Activated T-helper 9 cell treated with anti-CD3 and anti-CD28 coated beads, Interleukin-2, amount 50 U/mL, for 16 hours (primary cell): ENCODE data around the gene CELF4.
"Not testable (repeated sequence)": the region's sequence is repeated elsewhere in the genome, so short reads cannot be mapped to it uniquely, and the experiment has no call there.

Experiments
- DNase-seq: peaks from one replicate; pipeline ENCODE4 v3.0.0-alpha.2; 2020; ENCODE audit warnings: low read depth

Gene CELF4

DNA sequence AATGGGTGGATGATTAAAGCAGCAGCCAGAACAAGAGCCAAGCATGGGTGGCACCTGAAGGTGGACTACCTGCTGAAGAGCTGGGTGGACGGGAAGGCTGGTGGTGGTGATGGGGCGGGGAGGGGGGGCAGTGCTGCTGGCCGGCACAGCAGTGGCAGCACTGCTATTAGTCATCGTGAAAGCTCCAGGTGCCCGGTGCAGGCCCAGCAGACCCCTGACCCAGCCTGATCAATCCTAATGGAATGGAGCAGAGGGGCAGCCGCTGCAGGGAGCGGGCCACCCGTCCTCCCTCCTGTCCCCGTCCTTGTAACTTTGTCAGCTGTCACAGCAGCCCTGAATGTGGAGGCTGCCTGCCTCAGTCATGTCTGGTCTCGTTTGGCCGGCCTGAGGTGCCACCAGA lies 174.9 kb downstream of the CELF4 start:
- no peak for DNase-seq

DNA sequence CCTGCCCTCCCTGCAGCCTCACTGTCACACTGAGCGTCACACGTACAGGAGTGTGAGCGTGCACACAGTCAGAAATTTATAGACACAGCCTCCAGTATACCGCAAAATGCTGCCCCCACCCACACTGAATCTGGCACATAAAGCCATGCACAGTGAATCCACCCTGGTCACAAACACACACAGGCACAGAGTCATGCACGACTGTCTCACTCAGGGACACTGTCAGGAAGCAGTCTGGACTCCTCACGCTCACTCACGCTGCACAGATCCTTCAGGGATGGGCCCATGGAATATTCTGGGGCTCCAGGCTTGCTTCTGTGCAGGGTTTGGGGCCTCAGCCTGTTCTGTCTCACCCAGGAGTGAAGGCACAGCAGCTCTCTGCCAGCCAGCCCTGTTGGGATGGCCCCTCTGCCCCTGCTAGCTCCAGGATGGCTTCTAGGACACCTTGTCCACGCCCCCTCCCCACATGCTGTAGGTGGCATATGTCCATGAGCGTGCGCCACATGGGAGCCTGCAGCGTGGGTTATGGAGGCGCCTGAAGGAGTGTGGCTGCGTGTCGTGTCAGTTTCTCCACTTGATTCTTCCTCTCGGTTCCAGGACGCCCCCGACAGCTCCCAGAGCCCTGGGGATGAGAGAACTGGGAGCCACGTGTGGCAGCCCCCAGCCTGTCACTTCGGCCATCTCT lies 175.8 kb downstream of the CELF4 start:
- no peak for DNase-seq

DNA sequence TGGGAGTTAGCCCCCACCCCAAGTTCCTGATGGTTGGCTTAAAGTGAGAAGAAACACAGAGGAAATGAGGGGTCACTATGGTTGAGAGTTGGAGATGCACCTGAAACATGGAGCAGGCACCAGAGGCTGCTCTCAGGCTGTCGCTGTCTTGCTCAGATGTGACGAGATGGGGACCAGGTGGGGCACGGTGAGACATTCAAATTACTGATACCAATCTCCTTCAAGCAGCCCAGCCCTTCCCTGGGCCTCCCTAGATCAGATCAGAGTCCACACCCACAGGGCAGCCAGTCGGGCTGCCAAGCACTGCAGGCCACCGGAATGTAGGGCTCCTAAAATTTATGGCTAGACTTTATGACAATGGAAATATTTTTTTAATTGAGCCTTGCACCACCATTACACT lies 176.6 kb downstream of the CELF4 start:
- DNase-seq = no peak

DNA sequence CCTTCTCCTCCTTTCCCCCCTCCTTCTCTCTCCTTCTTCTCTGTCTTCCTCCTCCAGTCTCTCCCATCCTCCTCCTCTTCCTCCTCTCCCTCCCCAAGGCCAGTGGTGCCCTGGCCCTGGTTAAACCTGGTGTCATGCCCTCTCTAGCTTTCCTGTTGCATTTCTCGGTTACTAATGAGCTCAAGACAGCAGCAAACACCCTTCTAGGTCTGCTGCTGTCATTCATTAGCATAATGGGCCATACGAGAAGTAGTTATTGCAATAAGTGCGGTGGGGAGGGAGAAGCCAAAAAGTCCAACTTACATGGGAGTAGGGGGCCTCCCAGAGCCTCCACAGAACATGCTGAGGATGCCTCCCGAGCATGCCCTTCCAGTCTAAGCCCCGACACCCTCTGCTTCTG lies 177.2 kb downstream of the CELF4 start:
- DNase-seq = no peak

DNA sequence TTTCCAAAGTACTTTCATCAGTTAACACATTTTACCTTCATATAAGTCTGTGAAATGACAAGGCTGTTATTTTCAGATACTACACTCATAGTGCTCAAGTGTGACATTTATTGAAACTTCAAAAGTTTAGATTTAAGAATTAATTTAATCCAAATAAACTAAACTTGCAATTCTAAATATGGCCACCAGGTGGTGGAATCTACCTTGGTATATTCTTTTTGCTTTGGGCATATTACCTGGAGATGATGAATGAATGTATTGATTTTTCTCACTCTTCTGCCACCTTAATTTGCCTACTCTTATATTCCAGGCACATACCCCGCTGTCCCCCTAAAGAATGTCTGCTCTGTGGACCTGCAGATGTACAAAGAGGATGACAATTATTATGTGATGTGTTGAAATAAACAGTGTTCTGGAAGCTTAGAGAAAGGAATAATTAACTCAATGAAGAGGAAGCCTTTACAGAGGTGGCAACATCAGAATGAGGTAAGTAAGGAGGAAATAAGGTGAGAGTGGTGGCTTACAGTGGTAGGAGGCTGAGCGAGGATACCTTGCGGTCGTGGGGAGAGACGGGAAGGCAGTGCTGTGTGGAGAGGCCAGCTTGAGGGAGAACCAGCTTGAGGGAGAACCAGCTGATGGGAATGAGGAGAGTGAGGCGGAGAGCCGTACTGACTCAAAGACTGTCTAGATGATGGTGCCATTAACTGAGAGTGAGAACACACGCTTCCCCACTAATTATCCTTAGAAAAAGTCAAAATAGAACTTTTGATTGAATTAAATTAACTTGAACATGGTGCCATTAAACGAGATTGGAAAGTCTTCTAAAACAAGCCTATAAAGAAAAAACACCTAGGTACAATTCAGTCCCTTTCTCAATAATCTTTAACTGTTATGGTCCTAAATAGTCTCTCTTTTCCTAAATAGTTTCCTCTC lies 179.5 kb downstream of the CELF4 start:
- DNase-seq = no peak

DNA sequence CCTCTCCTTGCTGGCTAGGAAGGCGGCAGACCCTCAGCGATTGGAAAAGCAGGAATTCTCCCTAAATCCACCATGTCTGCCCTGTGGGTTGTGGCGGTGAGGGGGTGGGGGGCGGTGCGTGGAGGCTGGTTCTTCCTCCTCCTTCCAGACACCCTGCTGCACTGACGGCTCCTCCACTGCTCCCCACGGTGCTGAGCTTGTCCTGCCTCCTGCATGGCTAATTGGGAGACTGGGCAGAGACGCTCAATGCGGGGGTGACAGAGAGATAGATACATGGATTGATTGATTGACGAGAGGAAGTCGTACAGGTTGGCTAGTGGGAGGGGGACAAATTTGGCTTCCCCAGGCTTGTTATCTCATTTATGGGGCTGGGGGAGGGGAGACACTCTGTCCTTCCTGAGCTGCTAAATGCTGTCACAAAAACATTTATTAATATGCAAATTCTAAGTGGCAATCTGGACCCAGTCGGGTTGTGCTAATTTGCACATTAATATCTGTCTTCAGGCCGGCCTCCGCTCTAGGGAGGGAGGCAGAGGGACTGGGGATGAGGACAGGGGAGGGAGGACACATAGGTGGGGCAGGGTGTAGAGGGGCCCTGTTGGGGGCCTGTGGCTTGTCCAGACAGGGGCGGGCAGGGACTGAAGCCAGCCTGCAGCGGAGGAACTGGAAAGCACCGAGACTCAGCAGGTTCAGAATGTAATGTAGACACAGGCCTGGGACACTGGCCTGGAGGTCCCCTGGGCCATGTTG lies 181.6 kb downstream of the CELF4 start:
- DNase-seq = no peak

DNA sequence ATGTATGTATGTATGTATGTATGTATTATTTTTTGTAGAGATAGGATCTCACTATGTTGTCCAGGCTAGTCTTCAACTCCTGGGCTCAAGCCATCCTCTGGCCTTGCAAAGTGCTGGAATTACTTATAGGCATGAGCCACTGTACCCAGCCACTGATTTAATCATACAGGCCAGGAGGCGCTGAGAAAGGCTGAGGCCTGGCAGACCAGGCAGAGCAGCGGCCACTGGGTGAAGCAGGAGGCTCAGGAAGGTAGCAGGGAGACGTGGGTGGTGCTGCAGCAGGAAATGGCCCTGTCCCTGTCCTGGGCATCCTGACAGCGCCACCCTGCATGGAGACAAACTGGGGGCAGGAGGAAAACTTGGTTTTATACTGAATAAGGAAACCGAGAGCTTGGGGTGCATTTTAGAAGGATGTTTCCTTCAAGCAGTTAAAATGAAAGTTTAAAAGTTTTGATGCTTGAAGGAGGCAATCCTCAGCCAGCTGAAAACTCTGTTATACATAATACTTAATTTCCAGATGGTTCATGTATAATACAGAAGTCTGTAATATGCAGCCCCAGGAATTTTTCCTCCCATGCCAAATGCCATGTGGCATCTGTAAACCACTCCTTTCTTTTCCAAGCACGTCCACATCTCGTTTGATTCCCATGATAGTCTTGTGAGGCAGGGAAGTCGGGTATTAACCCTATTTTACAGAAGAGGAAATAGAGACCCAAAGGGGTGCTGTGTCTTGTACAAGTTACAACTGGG lies 182.4 kb downstream of the CELF4 start:
- no peak for DNase-seq

DNA sequence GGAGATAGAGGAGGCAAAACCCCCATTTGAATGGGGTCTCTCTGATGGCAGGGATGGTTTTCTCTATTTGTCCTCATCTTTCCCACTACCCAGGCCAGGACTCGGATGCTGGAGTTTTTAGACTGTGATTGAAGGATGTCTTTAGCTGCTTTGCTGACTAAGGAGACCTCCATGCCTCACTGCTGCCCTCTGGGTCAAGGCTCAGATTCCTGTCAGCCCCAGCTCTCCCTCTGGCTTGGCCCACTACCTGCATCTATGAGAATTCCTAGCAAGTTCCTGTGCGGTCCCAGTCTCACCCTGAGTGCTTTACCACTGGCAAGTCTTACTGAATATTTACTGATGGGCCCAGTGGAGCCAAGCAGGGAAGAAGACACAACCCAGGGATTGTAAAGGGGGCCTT lies 184.0 kb downstream of the CELF4 start:
- DNase-seq = no peak

DNA sequence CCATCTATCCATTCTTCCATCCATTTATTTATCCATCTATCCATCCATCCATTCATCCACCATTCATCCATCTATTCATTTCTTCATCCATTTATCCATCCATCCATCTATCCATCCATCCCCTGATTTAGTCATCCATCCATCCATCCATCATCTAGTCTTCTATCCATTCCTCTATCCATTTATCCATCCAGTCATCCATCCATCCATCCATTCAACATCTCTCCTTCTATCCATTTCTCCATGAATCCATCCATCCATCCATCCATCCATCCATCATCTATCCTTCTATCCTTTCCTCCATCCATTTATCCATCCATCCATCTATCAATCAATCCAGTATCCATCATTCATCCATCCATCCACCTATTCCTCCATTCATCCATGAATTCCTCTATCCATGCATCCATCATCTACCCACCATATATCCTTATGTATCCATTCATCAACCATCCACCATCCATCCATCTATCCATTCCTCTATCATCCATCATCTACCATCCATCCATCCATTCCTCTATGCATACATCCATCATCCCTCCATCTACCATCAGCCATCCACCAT lies 185.0 kb downstream of the CELF4 start:
- no peak for DNase-seq

DNA sequence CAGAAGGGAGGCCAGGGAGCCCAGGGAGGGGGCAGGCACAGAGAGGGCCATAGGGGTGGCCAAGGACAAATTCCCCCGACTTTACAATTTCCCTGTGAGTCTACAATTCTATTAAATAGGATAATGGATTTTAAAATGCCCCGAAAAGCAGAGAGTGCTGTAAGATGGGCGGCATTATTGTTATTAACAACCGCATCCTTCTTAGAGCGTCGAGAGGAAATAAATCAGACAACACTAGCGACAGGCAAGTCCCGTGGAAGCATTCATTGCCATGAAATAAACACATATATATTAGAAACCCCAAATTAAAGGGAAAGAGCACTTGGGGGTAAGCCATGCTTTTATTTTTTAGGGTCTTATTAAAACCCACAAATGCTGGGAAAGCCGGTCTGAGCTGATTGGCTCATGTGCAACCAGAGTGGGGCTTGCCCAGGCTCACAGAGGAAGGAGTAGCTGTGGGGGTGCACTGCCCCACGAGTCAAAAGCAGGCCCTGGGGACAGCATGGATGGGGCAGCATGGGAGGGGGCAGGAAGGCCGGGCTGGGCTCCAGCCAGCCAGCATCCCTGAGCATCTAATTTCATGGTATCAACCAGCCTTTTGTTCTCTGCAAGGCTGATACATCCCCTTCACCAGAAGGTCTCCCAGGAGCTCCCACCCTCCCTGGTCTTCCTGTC lies 187.1 kb downstream of the CELF4 start:
- no peak for DNase-seq

DNA sequence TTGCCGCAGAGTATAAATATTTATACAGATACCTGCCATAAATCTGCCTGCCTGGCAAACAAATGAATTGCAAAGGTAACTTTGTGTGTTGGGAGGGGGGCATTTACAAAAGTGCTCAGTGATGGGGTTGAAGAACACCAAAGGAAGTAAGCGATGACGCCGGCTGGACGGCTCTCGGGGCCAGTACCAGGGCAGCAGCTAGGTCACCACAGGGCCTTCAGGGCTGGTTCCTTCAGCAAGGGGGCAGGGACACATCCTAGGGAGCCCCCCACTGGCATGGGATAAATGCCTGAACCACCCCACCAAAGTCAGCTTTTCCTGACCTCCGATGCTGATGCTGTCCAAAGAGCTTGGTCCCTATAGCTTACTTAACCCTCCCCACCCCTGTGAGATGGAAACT lies 190.4 kb downstream of the CELF4 start:
- no peak for DNase-seq

DNA sequence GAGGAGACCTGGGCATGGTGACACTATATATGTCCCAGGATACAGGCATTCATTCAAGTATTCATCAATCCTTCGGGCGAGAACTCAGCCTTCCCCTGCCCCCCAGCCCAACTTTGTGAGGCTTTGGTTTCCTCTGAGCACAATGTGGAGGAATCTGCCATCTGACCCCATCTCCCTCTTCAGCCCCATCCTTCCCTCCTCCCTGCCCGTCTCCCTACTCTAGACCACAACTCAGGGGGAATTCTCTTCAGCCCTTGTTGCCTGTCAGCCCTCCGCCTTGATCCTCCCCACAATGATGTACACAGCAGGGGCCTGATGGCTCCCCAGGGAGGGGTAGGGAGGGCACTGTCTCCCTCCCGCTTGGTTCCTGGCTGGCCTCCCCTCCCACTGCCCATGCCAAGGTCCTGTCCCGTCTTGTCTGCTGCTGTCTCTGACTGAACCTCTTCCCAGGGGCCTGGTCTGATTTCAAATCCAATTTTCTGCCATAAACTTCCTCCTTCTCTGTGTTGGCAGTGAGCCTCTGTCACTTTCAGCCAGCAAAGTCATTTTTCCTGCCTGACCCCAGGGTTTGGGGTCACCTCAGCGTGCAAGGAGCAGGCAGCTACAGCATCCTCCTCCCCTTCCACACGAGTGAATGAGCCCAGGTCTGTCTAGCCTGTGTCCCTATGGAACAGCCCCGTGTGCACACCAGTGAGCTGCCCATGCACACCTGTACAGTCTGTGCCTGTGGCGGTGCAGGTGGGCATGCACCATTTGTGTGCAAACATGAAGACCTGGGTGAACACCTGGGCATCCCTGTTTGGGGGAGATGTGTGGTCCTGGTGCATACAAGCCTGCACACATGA lies 197.3 kb downstream of the CELF4 start:
- DNase-seq = no peak

DNA sequence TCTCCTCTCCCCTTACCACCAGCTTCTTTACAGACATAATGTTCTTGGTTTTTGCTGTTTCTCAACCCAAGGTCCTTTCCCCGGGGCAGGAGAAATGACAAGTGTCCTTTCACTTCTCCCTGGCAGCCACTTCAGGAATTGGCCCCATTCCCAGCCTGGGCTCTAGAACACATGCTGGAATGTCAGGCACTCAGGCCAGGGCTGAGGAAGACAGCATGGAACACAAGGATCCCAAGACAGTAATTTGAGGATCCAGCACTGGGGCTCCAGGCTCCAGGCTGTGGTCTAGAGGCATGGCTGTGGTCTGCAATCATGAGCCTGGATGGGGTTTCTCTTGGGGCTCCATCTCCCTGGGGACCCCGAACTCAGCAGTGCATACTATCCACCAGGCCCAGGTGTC lies 201.4 kb downstream of the CELF4 start:
- no peak for DNase-seq

DNA sequence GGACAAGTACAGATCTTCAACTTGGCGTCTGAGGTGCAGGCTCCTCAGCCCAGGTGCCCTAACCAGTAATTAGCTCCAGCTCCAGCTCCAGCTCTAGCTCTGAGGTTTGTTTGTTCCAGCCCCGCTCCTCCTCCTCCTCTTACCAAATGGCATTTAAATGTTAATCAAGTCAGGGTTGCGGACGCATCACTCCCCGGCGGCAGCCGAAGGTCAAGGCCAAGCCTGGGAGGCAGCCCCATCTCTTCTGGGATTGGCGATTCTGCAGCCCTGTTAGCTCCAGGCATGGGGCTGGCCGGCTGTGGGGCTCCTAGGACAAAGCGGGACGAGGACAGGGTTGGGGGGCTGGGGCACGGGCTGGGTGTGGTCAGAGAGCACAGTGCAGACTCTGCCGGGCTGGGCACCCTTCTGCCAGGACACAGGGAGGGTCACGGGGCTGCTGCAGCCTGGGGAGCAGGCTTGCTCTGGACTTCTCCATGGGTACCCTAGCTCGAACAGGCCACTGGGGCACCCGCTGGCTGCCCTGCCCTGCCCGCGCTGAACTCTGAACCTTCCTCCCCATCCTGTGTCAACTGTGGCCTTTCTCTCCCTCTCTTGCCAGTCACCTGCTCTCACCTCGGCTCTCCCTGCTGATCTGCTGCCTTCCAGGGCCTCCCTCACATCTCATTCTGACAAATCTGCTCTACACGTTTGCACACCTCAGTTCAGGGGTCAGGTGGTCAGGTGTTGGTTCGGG lies 203.3 kb downstream of the CELF4 start:
- no peak for DNase-seq

DNA sequence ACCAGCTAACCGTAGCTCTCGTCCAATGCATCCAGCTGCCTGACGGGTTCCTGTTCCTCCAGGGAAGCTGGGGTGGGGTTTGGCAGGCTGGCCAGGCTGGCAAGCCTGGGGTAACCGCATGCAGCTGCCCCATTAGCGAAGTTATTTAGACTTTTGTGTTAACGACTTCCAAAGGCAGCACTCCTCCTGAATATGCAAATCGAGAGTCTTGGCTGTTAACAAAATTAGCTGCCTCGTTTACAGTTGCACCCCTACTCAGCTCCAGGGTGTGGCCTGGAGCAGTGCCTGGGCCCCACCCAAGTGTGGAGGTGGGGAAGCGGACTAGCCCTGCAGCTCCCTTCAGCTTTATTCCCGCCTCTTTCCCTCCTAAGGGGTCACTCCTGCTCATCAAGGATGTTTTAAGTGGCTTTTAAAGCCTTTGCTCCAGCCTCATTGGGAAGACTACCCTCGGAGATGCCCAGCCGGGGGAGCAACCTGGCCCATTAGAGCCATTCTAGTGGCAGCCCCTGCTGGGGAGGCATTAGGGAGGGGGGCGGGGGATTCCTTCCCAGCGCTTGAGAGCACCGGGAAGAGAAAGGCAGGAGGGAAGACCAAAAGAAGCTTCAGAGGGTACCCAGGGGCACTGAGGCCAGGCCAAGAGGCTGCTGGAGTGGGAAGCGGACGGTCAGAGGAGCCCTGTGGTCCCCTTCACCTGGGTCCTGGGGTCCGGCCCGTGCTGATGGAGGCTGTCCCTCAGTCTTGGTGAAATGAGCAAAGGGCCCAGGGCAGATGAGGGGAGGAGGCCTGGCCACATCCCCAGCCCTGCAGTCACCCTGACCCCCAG lies 204.1 kb downstream of the CELF4 start:
- no peak for DNase-seq

DNA sequence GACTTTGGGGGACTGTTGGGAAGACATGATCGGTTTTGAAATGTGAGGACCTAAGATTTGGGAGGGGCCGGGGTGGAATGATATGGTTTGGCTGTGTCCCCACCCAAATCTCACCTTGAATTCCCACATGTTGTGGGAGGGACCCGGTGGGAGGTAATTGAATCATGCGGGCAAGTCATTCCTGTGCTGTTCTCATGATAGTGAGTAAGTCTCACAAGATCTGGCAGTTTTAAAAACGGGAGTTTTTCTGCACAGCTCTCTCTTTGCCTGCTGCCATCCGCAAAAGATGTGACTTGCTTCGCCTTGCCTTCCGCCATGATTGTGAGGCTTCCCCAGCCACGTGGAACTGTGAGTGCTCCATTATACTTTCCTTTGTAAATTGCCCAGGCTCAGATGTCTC lies 207.5 kb downstream of the CELF4 start:
- not testable (repeated sequence) for DNase-seq

DNA sequence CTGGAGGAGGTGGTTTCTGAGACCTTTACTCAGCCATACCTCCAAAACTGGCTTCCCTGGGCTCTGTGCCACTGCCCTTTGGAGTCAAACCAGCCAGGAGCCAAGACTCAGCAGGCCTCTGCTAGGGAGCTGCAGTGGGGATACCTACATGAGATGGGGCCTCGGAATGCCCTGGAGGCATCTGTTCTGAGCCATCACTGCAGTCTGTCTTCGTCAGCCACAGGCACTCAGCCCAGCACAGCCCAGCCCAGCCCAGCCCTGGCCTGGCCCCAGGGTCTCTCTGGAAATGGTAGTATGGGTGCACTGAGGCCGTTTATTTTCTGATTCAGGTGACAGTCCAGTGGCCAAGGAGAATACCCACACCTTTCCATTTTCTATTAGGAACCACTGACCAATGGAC lies 209.8 kb downstream of the CELF4 start:
- no peak for DNase-seq

DNA sequence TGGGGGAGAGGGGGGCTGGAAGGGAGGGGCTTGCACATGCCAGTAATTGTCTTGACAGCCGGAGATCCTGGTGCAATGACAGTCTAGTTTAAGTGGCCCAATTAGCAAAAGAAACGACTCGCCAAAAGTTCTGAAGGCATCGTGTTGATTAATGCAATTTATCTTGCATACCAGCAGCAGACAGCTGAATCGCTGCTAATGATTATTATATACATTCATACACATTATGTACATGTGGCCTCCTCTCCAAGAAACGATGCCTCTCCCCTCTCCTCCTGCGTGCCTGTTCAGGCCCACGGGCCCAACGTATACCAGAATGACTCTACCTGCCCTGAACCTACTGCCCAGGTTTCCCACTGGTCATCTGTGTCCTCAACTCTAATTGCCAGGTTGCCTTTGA lies 214.5 kb downstream of the CELF4 start:
- DNase-seq = no peak

DNA sequence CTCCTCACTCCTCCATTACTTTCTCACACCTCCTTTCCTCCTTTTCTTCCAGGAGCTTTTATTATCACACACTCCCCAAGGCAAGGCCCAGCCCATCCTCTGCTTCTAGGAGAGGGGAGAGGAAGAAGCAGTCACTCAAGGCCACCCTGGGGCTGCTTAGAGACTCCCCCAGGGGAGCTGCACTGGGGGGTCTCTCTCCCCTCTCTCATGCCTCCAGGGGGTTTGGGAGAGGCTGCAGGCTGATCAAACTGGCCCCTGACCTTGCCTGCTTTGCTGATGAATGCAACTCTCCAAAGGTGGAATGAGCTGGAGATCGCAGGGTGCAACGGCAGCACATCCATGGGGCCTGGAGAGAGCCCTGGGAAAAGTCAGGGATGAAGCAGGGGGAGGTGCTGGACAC lies 216.9 kb downstream of the CELF4 start:
- no peak for DNase-seq
